Hepatocyte (in vitro differentiated cells): Measurements from ENCODE around the gene KLRC4. TPM values are rescaled to one million over a fixed set of nuclear protein-coding genes. Genes with fewer than 3 reads are reported as not detected.
"Not testable (repeated sequence)": the region's sequence is repeated elsewhere in the genome, so short reads cannot be mapped to it uniquely, and the experiment has no call there.

Experiments used
- DNase-seq: peaks from one replicate; pipeline ENCODE4 v3.0.0-alpha.2; 2016; ENCODE audit warnings: low spot score
- H2AFZ ChIP-seq: fragments of 200-600 bp; sonication (generic); 2 replicates; pipeline ENCODE4 v1.6.0; 2016; ENCODE audit warnings: antibody characterized with exemption, mild to moderate bottlenecking
- H3K27ac ChIP-seq: fragments of 200-600 bp; sonication (generic); 2 replicates; pipeline ENCODE4 v1.5.1; 2016; ENCODE audit warnings: mild to moderate bottlenecking
- H3K27me3 ChIP-seq: fragments of 200-600 bp; sonication (generic); 2 replicates; pipeline ENCODE4 v1.6.1; 2016
- H3K36me3 ChIP-seq: fragments of 200-600 bp; sonication (generic); replicated peaks from 2 replicates; pipeline ENCODE4 v1.5.1; 2016; ENCODE audit warnings: low read depth; ENCODE audit not compliant: insufficient read depth
- H3K4me1 ChIP-seq: fragments of 200-600 bp; sonication (generic); 2 replicates; pipeline ENCODE4 v1.5.1; 2016; ENCODE audit warnings: mild to moderate bottlenecking, moderate library complexity; ENCODE audit not compliant: insufficient read depth
- H3K4me2 ChIP-seq: fragments of 200-600 bp; sonication (generic); 2 replicates; pipeline ENCODE4 v1.6.0; 2016
- H3K4me3 ChIP-seq: fragments of 200-600 bp; sonication (generic); 2 replicates; pipeline ENCODE4 v1.5.1; 2016; ENCODE audit warnings: mild to moderate bottlenecking
- H3K79me2 ChIP-seq: fragments of 200-600 bp; sonication (generic); 2 replicates; pipeline ENCODE4 v1.6.0; 2017; ENCODE audit warnings: mild to moderate bottlenecking
- H3K9me2 ChIP-seq: fragments of 200-600 bp; sonication (generic); replicated peaks from 2 replicates; pipeline ENCODE4 v1.6.0; 2017; ENCODE audit warnings: mild to moderate bottlenecking; ENCODE audit not compliant: insufficient read depth
- H3K9me3 ChIP-seq: fragments of 200-600 bp; sonication (generic); 2 replicates; pipeline ENCODE4 v1.5.1; 2016; ENCODE audit warnings: low read depth, mild to moderate bottlenecking
- H4K20me1 ChIP-seq: fragments of 200-600 bp; sonication (generic); 2 replicates; pipeline ENCODE4 v1.6.0; 2016; ENCODE audit warnings: mild to moderate bottlenecking; ENCODE audit not compliant: insufficient read depth, poor library complexity, severe bottlenecking
- CTCF ChIP-seq: fragments of 200-600 bp; sonication (generic); IDR thresholded peaks from 2 replicates; pipeline ENCODE4 v1.5.1; 2016; ENCODE audit warnings: antibody characterized with exemption, mild to moderate bottlenecking; ENCODE audit not compliant: poor library complexity
- EZH2 ChIP-seq: fragments of 200-600 bp; sonication (generic); IDR thresholded peaks from 2 replicates; pipeline ENCODE4 v1.6.1; 2016; ENCODE audit warnings: antibody characterized with exemption, mild to moderate bottlenecking, borderline replicate concordance
- EZH2phosphoT487 ChIP-seq: fragments of 200-600 bp; sonication (generic); IDR thresholded peaks from one replicate; pipeline ENCODE4 v1.6.1; 2018; ENCODE audit warnings: antibody characterized with exemption, mild to moderate bottlenecking, low read depth, moderate library complexity; ENCODE audit not compliant: unreplicated experiment, severe bottlenecking
- WGBS: methylation state at CpG from one replicate; pipeline ENCODE4 v1.1.6; 2016; ENCODE audit warnings: low lambda C conversion rate; ENCODE audit errors: missing lambda C conversion rate; 5-methylcytosine and 5-hydroxymethylcytosine counted together
- polyA plus RNA-seq: library from polyadenylated mRNA; unstranded; fragments of >200 nt; fragmentation: Nextera tagmentation; extraction: Ambion mirVana; gene quantifications from 2 replicates; pipeline ENCODE4 v1.2.1, GENCODE V29; 2016
- total RNA-seq: library from RNA; depleted of rRNA; stranded (reverse); fragments of >200 nt; gene quantifications from 2 replicates; pipeline ENCODE4 v1.2.3, GENCODE V29; 2014

Gene KLRC4
- total and polyA plus RNA-seq, 2 experiments from 2014 or later: not detected

- Histone ChIP-seq H3K9me2 (no peaks in the 10 kb centered on the region), H3K4me1 (no peaks in the 10 kb centered on the region), H3K4me3 (no peak overlapping the region), H3K9me3 (no peaks in the 10 kb centered on the region), H3K36me3 (no peaks in the 10 kb centered on the region), H2AFZ (no peak overlapping the region), H4K20me1 (no peaks in the 10 kb centered on the region), H3K79me2 (no peaks in the 10 kb centered on the region), H3K27ac (no peak overlapping the region), H3K4me2 (no peak overlapping the region), H3K27me3 (no peaks in the 10 kb centered on the region)
- WGBS: 74% methylated on average over 1 of the region's 1 CpG
- TF ChIP-seq EZH2: no peak
- TF ChIP-seq CTCF: no peak
- TF ChIP-seq EZH2phosphoT487: no peak
- no peak for DNase-seq
Measured at GRCh38 chr12:10454531-10454930, 45.0 kb upstream of the KLRC4 start.

- TF ChIP-seq EZH2phosphoT487 (no peak), EZH2 (no peak), CTCF (no peak)
- Histone ChIP-seq H3K9me3 (no peaks in the 10 kb centered on the region), H3K27me3 (no peaks in the 10 kb centered on the region), H3K4me2 (no peak within 1 kb of the TSS), H4K20me1 (no peaks in the 10 kb centered on the region), H2AFZ (no peak within 1 kb of the TSS), H3K9me2 (no peaks in the 10 kb centered on the region), H3K4me3 (no peak within 1 kb of the TSS), H3K79me2 (no peaks in the 10 kb centered on the region), H3K36me3 (no peaks in the 10 kb centered on the region), H3K27ac (no peak within 1 kb of the TSS), H3K4me1 (no peaks in the 10 kb centered on the region)
- WGBS: 55% methylated on average over 2 of the region's 2 CpGs
- no peak for DNase-seq
Measured at GRCh38 chr12:10453156-10453555, 43.6 kb upstream of the KLRC4 start, which contains the start of gene KLRC1. Gene KLRC1 (minus strand): TSS chr12:10453377. CDS start chr12:10451156, 2,221 bp downstream.

DNA sequence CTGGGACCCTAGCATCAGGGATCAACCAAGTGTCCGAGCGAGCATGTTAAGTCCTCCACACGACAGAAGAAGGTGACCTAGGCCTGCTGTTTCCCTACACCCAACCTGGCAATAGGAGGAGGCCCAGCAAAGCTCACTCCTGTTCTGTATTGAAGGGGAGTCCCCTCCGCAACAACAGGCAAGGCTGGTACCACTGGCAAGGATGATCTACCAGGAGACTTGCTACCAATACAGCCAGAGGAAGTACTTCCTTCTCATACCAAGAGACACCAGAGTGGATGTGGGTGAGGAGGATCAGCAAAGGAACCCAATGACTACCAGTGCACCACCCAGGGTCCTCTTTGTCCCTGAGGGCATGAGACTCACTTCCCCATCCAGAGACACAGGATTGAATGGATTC, 38.7 kb upstream of the KLRC4 start:
- Histone ChIP-seq H4K20me1 (no peaks in the 10 kb centered on the region), H3K9me3 (no peaks in the 10 kb centered on the region), H3K36me3 (no peaks in the 10 kb centered on the region), H3K27ac (no peak overlapping the region), H3K79me2 (no peaks in the 10 kb centered on the region), H3K9me2 (no peaks in the 10 kb centered on the region), H2AFZ (no peak overlapping the region), H3K4me3 (no peak overlapping the region), H3K4me2 (no peak overlapping the region), H3K27me3 (no peaks in the 10 kb centered on the region), H3K4me1 (no peaks in the 10 kb centered on the region)
- DNase-seq: no peak
- WGBS: 90% methylated on average over 4 of the region's 4 CpGs
- TF ChIP-seq CTCF: no peak
- TF ChIP-seq EZH2: no peak
- no peak for TF ChIP-seq EZH2phosphoT487

GRCh38 chr12:10446052-10446451, 36.5 kb upstream of the KLRC4 start:
- not testable (repeated sequence) for H3K4me1 ChIP-seq, H3K4me3 ChIP-seq, H3K79me2 ChIP-seq, H3K9me3 ChIP-seq, DNase-seq, H2AFZ ChIP-seq, H3K27me3 ChIP-seq, H3K36me3 ChIP-seq, H4K20me1 ChIP-seq, H3K9me2 ChIP-seq, H3K4me2 ChIP-seq, H3K27ac ChIP-seq
- 92% methylated on average over 5 of the region's 5 CpGs for WGBS

GRCh38 chr12:10441144-10441543, 31.6 kb upstream of the KLRC4 start:
- not testable (repeated sequence) for H3K4me1 ChIP-seq, H3K27ac ChIP-seq, H3K9me3 ChIP-seq, H3K4me3 ChIP-seq, H3K9me2 ChIP-seq, H4K20me1 ChIP-seq, H3K4me2 ChIP-seq, H3K79me2 ChIP-seq, DNase-seq, H3K36me3 ChIP-seq, H2AFZ ChIP-seq, H3K27me3 ChIP-seq
- WGBS: 92% methylated on average over 8 of the region's 8 CpGs

DNA sequence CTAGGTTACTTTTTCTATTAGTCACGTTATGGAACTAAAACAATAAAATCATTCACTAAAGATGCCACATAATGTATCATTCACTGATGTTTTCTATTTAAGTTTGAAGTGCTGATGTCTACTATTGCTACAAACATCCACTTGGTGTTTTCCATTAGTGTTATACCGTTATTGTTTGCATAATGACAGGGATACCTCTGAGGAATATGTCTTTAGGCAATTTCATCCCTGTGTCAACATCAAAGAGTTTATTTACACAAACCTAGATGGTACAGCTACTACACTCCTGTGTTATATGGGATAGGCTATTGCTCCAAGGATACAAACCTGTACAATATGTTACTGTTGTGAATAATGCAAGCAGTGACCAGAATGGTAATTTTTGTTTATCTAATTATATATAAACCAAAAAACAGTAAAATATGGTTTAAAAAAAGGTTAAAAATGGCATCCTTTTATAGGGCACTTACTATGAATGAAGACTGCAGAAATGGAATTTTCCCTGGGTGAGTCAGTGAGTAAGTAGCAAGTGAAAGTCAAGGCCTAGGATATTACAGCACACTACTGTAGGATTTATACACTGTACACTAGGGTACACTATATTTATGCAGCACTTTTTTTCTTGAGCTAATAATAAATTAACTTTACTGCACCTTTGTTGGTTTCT, 30.2 kb upstream of the KLRC4 start:
- H2AFZ ChIP-seq, H3K4me3 ChIP-seq, H3K36me3 ChIP-seq, H3K27ac ChIP-seq, DNase-seq, H3K4me1 ChIP-seq, H3K9me2 ChIP-seq, H3K79me2 ChIP-seq, H3K9me3 ChIP-seq, H3K27me3 ChIP-seq, H4K20me1 ChIP-seq, H3K4me2 ChIP-seq: not testable (repeated sequence)
- 63% methylated on average over 2 of the region's 2 CpGs for WGBS
